Iris pigment epithelial cell (primary cell): Measurements from ENCODE around the gene DCTN4.

Experiments
- DNase-seq: peaks from one replicate; pipeline ENCODE4 v3.0.0-alpha.2; 2011; ENCODE audit warnings: low read depth

DCTN4 gene

DNA sequence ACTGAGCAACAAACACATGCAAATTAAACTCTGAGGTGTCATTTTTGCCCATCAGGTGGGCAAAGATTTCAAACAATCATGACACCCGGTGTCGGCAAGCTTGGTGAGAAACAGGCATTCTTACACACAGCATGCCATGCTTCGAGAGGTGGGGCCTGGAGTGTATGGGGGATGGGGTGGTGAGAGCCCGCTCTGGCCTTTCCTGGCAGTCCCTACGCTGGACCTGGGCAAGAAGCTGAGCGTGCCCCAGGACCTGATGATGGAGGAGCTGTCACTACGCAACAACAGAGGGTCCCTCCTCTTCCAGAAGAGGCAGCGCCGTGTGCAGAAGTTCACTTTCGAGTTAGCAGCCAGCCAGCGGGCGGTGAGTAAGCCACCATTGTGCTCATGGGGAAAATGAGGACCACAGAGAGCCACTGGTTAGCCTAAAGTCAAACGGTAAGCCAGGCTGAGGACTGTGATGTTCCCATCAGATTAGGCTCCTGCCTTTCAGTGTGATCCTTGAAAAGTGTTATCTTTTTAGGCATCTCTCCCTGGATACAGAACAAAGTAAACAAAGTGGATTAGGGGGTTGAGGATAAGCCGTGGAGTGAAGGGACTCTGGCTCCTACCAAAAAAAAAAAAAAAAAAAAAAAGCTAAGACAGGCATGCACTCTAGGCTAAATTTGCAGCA lies 88.4 kb downstream of the DCTN4 start:
- no peak for DNase-seq

DNA sequence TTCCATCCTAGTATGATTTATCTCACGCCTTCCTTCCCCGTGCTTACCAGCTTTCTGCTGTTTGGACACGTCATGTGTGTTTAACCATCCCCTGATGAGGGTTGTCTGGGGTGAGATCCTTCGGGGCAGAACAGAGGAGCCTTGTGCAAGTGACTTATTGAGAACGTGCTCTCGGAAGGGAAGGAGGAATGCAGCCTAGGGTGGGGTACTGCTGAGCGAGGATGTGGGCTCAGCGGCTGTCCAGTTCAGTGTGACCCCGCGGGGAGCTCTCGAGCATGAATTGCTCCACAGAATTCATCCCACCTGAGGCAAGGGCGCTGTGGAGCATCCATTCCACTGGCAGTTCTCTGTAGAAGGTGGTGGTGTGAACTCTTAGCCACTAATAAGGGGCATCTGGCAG lies 93.8 kb downstream of the DCTN4 start:
- no peak for DNase-seq

DNA sequence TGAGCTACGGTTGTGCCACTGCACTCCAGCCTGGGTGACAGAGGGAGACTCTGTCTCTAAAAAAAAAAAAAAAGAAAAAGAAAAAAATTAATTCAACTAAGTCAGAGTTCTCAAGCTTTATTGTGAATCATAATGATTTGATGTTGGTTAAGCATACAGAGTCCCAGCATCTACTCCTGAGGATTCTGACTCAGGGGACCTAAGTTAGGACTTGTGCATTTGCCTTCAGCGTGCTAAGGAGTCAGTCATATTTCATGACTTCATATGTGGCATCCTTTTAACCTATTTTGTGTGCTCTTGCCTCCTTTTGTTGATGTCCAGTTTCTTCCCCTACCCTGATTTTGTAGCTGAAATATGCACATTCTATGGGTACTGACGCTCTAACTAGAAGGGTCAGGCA lies 94.9 kb downstream of the DCTN4 start:
- DNase-seq, result no peak

DNA sequence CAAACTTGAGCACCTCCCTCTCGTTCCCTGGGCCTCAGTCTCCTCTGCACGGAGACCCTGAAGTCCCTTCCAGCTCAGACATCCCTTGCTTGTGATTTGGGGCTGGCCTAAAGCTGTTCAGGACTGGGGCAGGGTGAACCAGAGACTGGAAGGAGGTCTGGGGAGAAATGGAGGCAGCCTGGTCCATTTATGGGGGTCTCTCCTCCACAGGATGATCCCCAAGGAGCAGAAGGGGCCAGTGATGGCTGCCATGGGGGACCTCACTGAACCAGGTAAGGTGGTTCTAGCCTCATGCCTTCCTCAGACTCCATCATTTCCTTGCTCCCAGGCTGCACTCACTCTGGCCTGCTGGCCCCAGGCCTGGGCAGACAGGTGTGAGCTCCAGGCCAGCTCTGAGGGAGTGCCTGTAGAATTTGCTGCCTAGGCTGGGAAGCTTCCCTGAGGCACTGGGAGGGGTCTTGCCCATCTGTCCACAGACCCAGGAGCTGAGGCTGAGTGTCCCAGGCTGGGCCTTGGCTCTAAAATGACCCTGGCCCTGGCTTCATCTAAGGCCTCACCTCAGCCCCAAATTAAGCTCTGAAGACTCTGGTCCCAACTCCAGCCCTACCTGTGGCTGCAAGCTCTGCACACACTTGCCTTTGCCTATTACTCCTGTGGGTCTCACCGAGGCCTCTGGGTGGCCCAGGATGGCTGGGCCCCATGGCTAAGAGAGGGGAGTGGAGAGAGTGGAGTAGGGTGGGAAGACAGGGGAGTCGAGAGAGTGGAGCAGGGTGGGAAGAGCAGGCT lies 95.9 kb downstream of the DCTN4 start:
- DNase-seq, result no peak

DNA sequence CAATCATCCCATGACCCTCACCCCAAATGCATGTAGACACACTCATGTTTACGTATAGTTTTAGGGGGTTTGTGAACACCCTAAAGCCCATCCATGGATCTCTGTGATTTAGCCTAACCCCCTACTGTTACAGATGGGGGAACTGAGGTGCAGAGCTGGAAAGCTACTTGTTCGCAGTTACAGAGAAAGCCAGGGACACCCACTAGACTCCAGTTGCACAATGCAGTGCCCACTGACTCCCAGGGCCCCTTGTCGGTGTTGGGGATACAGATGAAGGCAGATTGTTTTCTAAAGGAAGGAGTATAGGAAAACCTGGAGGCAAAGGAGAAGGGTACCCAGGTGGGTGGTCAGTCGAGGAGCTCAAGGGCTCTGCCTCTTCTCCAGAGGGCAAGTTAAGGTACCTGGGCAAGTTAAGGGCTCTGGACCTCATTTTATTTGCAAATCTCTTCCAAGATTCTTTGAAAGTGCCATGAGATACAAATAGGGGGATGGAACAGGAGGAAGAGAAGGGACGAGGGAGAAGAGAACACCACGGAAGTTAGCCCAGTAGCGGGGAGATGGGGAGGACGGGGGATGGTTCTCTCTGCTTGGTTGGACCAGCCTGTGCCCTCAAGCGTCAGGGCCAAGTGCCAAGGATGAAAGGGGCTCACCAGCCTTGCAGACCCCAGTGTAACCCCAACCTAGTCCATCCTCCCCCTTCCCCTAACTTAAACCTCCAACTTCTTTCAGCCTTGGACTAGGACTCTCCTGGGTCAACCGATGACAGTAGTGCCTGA lies 96.8 kb downstream of the DCTN4 start:
- DNase-seq, result no peak

DNA sequence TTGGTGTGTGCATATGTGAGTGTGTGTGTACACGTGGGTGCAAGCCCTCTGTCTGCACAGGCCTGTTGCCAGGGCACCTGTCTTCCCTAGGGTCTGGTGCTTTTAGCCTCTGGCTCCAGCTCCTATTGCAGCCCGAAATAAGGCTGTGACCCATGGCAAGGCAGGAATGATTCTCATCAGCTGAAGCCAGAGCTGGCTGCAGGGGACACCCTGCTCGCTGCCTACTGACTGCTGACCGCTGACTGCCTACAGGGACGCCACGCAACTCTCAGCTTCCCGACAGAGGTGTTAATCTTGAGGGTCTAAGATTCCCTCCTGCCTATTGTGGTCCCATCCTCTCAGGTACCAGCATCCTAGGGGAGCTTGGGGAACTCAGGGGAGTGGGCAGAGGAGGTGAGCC lies 97.7 kb downstream of the DCTN4 start, which contains the start of gene MYOZ3:
MYOZ3 (plus strand) TSS at position 166 of the 400 bp plus-strand sequence. CDS start 1,691 bp downstream, outside the sequence.
- DNase-seq, result no peak

DNA sequence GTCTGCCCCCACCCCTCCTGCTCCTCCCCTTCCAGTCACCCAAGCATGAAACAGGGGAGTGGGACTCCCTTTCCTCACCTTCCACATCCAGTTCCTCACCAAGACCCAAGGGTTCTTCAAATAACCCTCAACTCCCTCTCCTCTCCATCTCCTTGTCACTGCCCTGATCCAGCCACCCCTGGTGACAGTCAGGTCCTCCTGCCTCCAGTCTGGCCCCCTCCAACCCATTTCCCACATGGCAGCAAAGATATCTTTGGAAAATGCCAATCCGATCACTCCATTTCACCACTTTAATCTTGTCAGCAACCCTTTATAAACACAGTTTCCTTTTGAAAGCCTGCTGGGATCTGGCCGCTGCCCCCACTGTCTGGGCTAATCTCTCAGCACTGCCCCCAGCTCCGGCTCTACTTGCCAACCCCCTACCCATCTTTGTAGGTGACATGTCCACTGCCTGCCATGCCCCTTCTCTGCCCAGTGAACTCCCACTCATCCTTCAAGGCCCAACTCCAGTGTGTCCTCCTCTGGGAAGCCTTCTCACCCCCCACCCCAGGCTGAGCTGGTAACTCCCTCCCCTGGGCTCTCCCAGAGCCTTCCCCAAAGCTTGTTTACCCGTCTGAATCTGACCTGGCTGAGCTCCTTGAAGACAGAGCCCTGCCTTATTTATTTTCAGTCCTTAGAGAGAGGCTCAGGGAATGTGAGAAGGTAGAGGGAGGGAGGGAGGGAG lies 98.5 kb downstream of the DCTN4 start:
- no peak for DNase-seq

DNA sequence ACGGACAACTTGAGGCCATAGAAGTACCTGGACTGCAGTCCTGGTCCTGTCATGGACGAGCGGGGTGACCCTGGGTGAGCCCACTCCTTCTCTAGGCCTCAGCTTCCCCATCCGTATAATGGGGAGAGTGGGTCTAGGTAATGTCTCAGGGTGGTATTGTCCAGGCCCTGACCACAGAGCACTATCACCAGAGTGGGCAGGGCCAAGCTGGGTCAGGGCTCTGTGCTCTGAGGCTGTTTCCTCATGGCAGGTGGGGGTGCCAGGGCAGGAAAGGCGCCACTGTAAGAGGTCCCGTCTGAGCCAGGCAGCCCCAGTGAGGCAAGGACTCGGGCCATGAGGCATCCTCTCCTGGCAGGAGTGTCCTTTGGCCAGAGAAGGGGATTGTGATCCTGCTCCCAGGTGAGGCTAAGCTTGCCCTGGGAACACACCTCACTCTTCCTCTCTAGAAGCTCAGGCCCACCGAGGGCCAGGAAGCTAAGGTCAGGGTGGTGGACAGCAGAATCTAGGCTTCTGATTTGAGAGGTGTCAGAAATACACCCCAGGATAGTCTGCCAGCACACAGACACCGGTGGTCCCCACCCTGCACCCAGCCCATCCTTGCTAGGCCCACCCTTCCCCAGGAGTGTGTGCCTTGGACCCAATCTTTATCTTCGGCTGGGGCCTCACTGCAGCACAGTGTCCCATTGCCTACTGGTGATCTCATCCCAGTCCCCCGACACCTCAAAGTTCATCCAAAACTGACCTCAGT lies 99.3 kb downstream of the DCTN4 start:
- DNase-seq, result no peak

DNA sequence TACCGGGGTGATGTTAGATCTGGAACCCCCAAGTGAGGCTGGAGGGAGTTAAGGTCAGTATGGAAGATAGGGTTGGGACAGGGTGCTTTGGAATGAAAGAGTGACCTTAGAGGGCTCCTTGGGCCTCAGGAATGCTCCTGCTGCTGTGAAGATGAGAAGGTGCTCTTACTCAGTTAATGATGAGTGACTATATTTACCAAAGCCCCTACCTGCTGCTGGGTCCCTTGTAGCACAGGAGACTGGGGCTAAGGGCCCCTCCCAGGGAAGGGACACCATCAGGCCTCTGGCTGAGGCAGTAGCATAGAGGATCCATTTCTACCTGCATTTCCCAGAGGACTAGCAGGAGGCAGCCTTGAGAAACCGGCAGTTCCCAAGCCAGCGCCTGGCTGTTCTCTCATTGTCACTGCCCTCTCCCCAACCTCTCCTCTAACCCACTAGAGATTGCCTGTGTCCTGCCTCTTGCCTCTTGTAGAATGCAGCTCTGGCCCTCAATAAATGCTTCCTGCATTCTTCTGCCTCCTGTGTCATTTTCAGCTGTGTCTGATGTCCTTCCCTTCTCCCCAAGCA lies 100.0 kb downstream of the DCTN4 start:
- no peak for DNase-seq
